AG04450 (cell line): ENCODE data around the gene CHML. TPM values are rescaled to one million over a fixed set of nuclear protein-coding genes. Genes with fewer than 3 reads are reported as not detected.

Experiments used
- CTCF ChIA-PET: fragments of 300-600, 350-600 bp; formaldehyde crosslinking; extraction: SDS; loops from one replicate; lab custom pipeline; 2022; ENCODE audit warnings: antibody characterized with exemption, inconsistent platforms; lab: Charles Lee
- POLR2A ChIA-PET: fragments of 350-600 bp; formaldehyde crosslinking; extraction: SDS; loops from one replicate; lab custom pipeline; 2021; ENCODE audit warnings: antibody characterized with exemption, inconsistent platforms; lab: Yijun Ruan, JAX
- DNase-seq: peaks from one replicate; pipeline ENCODE4 v3.0.0-alpha.2; 2011; ENCODE audit warnings: low read depth, low spot score
- H3K27ac ChIP-seq: one replicate; pipeline ENCODE4 v1.5.1; 2012; ENCODE audit warnings: low read depth, low read length, control low read depth
- H3K27me3 ChIP-seq: one replicate; pipeline ENCODE4 v1.6.0; 2012; ENCODE audit warnings: low read length; ENCODE audit not compliant: control insufficient read depth, insufficient read depth
- H3K4me3 ChIP-seq: 2 replicates; pipeline ENCODE4 v1.5.1; 2011; ENCODE audit warnings: mild to moderate bottlenecking, low read depth, low read length, control low read depth
- H3K9me3 ChIP-seq: 2 replicates; pipeline ENCODE4 v1.5.1; 2012; ENCODE audit warnings: low read length; ENCODE audit not compliant: control insufficient read depth, insufficient read depth
- polyA plus RNA-seq: library from polyadenylated mRNA; depleted of rRNA; stranded (reverse); fragments of >200 nt; gene quantifications from 2 replicates; pipeline ENCODE4 v1.2.3, GENCODE V29; 2011
- TF ChIP-seq, protein P1 (sequence below): IDR thresholded peaks from 2 replicates; pipeline ENCODE4 v1.5.1; 2011; ENCODE audit warnings: low read depth, low read length, control low read depth, inconsistent platforms

Gene CHML
- polyA plus RNA-seq, 1 experiment = 17.1 TPM

- CTCF ChIA-PET = interaction anchor here (0.8 kb wide), 1 partner anchor 12 kb away, joined by 4 read pairs; no protein-coding TSS in a partner anchor
- no peak for DNase-seq
- POLR2A ChIA-PET = interaction anchor here (1.0 kb wide), 1 partner anchor 21 kb away, joined by 3 read pairs; no protein-coding TSS in a partner anchor
Observed at GRCh38 chr1:241615043-241615974, 24.9 kb downstream of the CHML start.

GRCh38 chr1:241614572-241614971, 25.6 kb downstream of the CHML start:
- POLR2A ChIA-PET = no interaction called here
- TF ChIP-seq, protein P1, sequence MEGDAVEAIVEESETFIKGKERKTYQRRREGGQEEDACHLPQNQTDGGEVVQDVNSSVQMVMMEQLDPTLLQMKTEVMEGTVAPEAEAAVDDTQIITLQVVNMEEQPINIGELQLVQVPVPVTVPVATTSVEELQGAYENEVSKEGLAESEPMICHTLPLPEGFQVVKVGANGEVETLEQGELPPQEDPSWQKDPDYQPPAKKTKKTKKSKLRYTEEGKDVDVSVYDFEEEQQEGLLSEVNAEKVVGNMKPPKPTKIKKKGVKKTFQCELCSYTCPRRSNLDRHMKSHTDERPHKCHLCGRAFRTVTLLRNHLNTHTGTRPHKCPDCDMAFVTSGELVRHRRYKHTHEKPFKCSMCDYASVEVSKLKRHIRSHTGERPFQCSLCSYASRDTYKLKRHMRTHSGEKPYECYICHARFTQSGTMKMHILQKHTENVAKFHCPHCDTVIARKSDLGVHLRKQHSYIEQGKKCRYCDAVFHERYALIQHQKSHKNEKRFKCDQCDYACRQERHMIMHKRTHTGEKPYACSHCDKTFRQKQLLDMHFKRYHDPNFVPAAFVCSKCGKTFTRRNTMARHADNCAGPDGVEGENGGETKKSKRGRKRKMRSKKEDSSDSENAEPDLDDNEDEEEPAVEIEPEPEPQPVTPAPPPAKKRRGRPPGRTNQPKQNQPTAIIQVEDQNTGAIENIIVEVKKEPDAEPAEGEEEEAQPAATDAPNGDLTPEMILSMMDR = no peak
- no peaks in the 10 kb centered on the region for H3K27me3 ChIP-seq
- CTCF ChIA-PET = interaction anchor here (5.5 kb wide), 1 partner anchor 219 kb away, joined by 45 read pairs; no protein-coding TSS in a partner anchor
- no peaks in the 10 kb centered on the region for H3K9me3 ChIP-seq
- DNase-seq = no peak
- H3K4me3 ChIP-seq = no peak overlapping the region
- H3K27ac ChIP-seq = no peak overlapping the region

More at GRCh38 chr1:241615043-241615974, 24.9 kb downstream of the CHML start:
- H3K27ac ChIP-seq = no peak overlapping the region
- no peaks in the 10 kb centered on the region for H3K27me3 ChIP-seq
- no peak overlapping the region for H3K4me3 ChIP-seq
- no peaks in the 10 kb centered on the region for H3K9me3 ChIP-seq
- TF ChIP-seq, protein P1 = no peak

GRCh38 chr1:241614144-241614543, 26.0 kb downstream of the CHML start:
- CTCF ChIA-PET = interaction anchor here (0.8 to 5.5 kb wide), 2 partner anchors 12 to 219 kb away, joined by 3 to 45 read pairs; no protein-coding TSS in a partner anchor

DNA sequence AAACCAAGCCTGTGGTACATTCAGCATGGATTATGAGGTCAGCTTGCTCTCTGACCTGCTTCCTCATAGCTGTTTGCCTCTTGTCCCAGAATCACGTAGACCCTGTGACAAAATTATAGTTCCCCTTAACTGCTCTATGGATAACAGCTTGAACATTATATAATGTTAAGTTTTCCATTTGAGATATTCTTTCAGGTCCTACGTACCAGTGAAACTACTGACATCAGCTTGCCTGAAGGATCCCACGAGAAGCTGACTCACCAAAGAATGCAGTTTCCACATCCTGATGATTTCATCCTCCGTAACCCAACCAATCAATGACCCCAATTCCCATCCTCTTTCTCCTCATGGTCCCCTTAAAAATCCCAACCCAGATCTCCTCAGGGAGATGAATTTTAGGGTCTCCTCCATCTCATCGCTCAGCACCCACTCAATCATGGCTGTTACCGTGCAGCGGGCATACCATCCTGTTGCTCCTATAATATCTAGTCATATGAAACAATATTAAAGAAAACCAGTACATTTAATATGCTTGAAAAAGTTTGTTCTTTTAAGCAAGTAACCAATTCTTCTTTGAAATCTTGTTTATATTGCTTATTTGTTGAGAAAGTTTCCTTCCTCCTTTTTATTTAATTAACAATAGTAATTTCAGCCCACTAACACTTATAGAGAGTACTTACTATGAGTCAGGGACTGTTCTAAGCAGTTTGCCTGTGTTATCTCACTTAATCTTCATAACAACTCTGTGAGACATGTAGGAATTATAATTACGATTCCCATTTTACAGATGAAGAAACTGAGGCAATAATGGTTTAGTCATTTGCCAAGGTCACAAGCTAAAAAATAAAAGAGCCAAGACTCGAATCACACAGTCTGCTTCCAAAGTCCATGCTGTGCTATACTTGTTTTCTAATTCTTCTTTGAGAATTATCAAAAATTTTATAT, 27.4 kb downstream of the CHML start:
- no peaks in the 10 kb centered on the region for H3K27me3 ChIP-seq
- H3K27ac ChIP-seq = peak overlapping the region; percentile 83
- ChIA-PET POLR2A (no interaction called here), CTCF (interaction anchor here (0.7 to 5.5 kb wide), 20 partner anchors 11 to 385 kb away, joined by 3 to 103 read pairs (median 22); partner anchors contain the start of genes CHML, EXO1, MAP1LC3C and OPN3)
- H3K9me3 ChIP-seq = no peaks in the 10 kb centered on the region
- peak; percentile 77 for DNase-seq
- H3K4me3 ChIP-seq = no peak overlapping the region
- TF ChIP-seq, protein P1 = no peak

More at GRCh38 chr1:241614144-241614543, 26.0 kb downstream of the CHML start:
- POLR2A ChIA-PET = no interaction called here
- DNase-seq = no peak
- Histone ChIP-seq H3K27ac (no peak overlapping the region), H3K27me3 (no peaks in the 10 kb centered on the region), H3K9me3 (no peaks in the 10 kb centered on the region), H3K4me3 (no peak overlapping the region)
- TF ChIP-seq, protein P1 = no peak
